ENCODE measurements around the gene DPF3. TPM values are rescaled to one million over a fixed set of nuclear protein-coding genes. Genes with fewer than 3 reads are reported as not detected.
A peak's percentile ranks its signal among the peaks of the same experiment; 100 is the strongest.

DPF3 gene
- polyA plus RNA-seq, 1 experiment, result 15.8 TPM

DNA sequence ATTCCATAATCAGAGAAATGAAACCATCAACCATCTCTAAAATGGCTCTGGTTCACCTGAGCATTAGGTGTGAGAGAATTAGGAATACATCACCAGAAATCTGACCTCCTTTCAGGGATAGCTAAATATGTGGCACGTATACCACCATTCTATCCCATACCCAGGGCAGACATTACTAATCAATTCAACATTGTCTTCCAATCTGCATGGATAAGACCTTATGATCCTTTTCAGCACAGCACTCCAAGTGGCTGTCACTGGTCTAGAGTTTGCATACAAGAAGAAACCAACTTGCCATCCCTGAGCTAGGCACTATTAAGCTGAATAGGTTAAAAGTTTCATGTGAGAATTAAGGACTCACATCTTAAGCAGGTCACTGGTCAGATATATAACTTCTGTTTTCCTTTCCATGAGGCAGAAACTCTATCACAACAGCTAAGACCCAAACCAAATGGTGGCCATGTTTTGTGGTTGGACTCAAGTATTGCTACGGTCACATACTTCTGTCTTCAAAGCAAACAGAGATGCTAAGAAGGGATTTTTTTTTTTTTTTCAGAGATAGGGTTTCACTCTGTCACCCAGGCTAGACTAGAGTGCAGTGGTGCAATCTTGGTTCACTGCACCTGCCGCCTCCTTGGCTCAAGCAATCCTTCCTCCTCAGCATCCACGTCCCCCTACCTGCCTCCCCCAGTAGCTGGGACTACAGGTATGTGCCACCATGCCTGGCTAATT is 249.0 kb downstream of the DPF3 start:
- POLR2A ChIA-PET, result interaction anchor here (0.6 to 0.7 kb wide), 2 partner anchors 23 to 263 kb away, joined by 3 read pairs; no protein-coding TSS in a partner anchor
- TF ChIP-seq, protein P1, sequence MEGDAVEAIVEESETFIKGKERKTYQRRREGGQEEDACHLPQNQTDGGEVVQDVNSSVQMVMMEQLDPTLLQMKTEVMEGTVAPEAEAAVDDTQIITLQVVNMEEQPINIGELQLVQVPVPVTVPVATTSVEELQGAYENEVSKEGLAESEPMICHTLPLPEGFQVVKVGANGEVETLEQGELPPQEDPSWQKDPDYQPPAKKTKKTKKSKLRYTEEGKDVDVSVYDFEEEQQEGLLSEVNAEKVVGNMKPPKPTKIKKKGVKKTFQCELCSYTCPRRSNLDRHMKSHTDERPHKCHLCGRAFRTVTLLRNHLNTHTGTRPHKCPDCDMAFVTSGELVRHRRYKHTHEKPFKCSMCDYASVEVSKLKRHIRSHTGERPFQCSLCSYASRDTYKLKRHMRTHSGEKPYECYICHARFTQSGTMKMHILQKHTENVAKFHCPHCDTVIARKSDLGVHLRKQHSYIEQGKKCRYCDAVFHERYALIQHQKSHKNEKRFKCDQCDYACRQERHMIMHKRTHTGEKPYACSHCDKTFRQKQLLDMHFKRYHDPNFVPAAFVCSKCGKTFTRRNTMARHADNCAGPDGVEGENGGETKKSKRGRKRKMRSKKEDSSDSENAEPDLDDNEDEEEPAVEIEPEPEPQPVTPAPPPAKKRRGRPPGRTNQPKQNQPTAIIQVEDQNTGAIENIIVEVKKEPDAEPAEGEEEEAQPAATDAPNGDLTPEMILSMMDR (IDR thresholded peaks at IDR 0.05; ENCODE audit: low read depth, low read length), result no peak
- DNase-seq (ENCODE audit: low read depth, low spot score), result no peak
- CTCF ChIA-PET, result interaction anchor here (0.7 to 3.5 kb wide), 3 partner anchors 28 to 259 kb away, joined by 3 to 12 read pairs (median 3); no protein-coding TSS in a partner anchor
- peaks cover 9% of the 10 kb centered on the region; the same call in 1 of the 2 replicates for H3K9me3 ChIP-seq (ENCODE audit: control insufficient read depth, insufficient read depth, low read length)
- peak overlapping the region; percentile 34 for H3K27ac ChIP-seq (ENCODE audit: low read depth, low read length)
- no peak overlapping the region for H3K4me3 ChIP-seq (ENCODE audit: low read depth, low read length)
- no peaks in the 10 kb centered on the region for H3K27me3 ChIP-seq (ENCODE audit: control insufficient read depth, insufficient read depth, low read length)

DNA sequence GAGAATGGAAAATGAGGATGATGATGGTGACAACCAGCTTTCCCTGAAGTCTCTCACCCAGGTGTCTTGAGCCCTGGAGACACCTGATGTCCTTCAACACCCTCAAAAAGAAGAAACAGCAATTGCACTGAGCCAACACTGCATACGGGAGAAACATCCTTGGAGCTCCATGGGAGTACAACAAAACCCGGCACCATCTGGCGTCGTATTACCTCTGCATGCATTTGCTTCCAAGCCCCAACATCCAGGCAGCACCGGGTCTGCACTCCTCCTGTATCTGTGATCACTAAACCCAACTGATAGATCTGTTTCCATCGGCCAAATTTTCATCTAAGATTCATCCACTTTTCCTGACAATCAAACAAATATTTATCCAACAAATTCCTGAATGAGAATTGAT is 249.9 kb downstream of the DPF3 start:
- peaks cover 15% of the 10 kb centered on the region; the same call in 1 of the 2 replicates for H3K9me3 ChIP-seq (ENCODE audit: control insufficient read depth, insufficient read depth, low read length)
- H3K27ac ChIP-seq (ENCODE audit: low read depth, low read length), result peak overlapping the region; percentile 99
- TF ChIP-seq, protein P1 (IDR thresholded peaks at IDR 0.05; ENCODE audit: low read depth, low read length), result no peak
- H3K4me3 ChIP-seq (ENCODE audit: low read depth, low read length), result no peak overlapping the region
- no peaks in the 10 kb centered on the region for H3K27me3 ChIP-seq (ENCODE audit: control insufficient read depth, insufficient read depth, low read length)
- no peak for DNase-seq (ENCODE audit: low read depth, low spot score)
- CTCF ChIA-PET, result interaction anchor here (0.6 to 3.5 kb wide), 3 partner anchors 118 to 259 kb away, joined by 3 to 12 read pairs (median 3); no protein-coding TSS in a partner anchor
- POLR2A ChIA-PET, result interaction anchor here (0.6 to 1.4 kb wide), 8 partner anchors 8 to 870 kb away, joined by 3 to 8 read pairs (median 4); no protein-coding TSS in a partner anchor

DNA sequence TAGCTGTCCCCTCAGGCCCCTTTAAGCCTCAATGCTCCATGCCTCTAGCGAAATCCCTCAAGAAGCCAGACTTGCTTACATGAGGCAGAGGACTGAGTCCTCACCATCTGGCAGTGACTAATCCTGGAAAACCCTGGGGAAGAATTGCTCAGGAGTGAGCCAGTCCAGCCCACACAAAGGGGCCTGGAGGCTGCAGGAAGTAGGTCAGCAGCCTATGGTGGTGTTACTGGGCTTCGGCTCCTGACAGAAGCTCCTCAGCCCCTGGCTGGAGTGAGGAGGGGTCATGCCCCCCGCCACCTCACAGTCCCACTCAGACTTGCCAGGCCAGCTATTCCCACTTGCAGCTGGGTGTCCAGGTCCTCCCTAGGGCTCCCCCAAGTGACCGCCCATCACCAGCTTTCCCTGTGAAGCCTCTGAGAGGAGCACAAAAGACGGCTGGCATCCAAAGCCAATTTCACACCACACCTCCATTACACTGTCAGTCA is 250.5 kb downstream of the DPF3 start:
- CTCF ChIA-PET, result interaction anchor here (0.6 to 3.5 kb wide), 4 partner anchors 119 to 262 kb away, joined by 3 to 12 read pairs (median 4); no protein-coding TSS in a partner anchor
- H3K27me3 ChIP-seq (ENCODE audit: control insufficient read depth, insufficient read depth, low read length), result no peaks in the 10 kb centered on the region
- peaks cover 15% of the 10 kb centered on the region for H3K9me3 ChIP-seq (ENCODE audit: control insufficient read depth, insufficient read depth, low read length)
- peak overlapping the region; percentile 99 for H3K27ac ChIP-seq (ENCODE audit: low read depth, low read length)
- no peak overlapping the region for H3K4me3 ChIP-seq (ENCODE audit: low read depth, low read length)
- POLR2A ChIA-PET, result interaction anchor here (0.6 to 1.4 kb wide), 9 partner anchors 9 to 870 kb away, joined by 3 to 8 read pairs (median 4); no protein-coding TSS in a partner anchor
- peak; percentile 94 for DNase-seq (ENCODE audit: low read depth, low spot score)
- TF ChIP-seq, protein P1 (IDR thresholded peaks at IDR 0.05; ENCODE audit: low read depth, low read length), result peak; percentile 12

DNA sequence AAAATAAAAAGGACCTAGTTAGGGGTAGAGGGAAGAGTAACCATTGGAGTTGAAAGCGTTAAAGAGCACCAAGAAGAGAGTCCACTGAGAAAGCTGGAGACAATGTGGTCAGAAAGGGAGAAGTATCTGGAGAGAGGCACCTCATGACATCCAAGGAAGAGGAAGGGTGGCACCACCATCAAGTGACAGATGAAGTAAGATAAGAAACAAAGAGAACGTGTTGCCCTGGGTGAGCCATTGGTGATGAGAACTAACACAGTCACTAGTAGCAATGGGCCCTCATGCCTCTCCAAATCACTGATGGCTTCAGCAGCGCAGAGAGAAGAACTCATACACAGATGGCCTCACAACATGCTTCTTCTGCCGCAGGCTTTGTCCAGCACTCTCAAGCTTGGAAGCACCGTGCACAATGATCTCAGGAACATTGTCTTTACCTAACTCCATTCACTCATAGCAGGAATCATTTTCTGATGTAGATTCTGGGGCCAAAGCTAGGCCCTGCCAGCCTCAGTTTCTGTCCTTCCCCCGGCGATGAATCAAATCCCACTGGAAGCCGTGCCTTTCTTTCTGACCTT is 252.9 kb downstream of the DPF3 start:
- Histone ChIP-seq H3K4me3 (ENCODE audit: low read depth, low read length) (no peak overlapping the region), H3K27ac (ENCODE audit: low read depth, low read length) (no peak overlapping the region), H3K9me3 (ENCODE audit: control insufficient read depth, insufficient read depth, low read length) (peaks cover 15% of the 10 kb centered on the region), H3K27me3 (ENCODE audit: control insufficient read depth, insufficient read depth, low read length) (no peaks in the 10 kb centered on the region)
- TF ChIP-seq, protein P1 (IDR thresholded peaks at IDR 0.05; ENCODE audit: low read depth, low read length), result no peak
- POLR2A ChIA-PET, result no interaction called here
- DNase-seq (ENCODE audit: low read depth, low spot score), result no peak
- CTCF ChIA-PET, result interaction anchor here (0.5 kb wide), 1 partner anchor 124 kb away, joined by 4 read pairs; no protein-coding TSS in a partner anchor

Measured in AG04450 (cell line).